Ramos (cell line): ENCODE results near the gene SLIT2.

Experiments
- in situ Hi-C: fragments of 300-500 bp; cut with MboI; formaldehyde crosslinking; loops from one replicate; pipeline ENCODE4 v1.14.3; 2022; ENCODE audit warnings: low sequenced_read_pairs; ENCODE audit not compliant: unreplicated experiment

The SLIT2 gene

GRCh38 chr4:20251796-20252655 lies at the start of gene SLIT2:
SLIT2 (plus strand) TSS chr4:20251905; CDS start chr4:20253816, 1,911 bp downstream.
- in situ Hi-C loops, result no loop called here

GRCh38 chr4:20203508-20203907 lies 48.2 kb upstream of the SLIT2 start:
- in situ Hi-C loops, result no loop called here

- in situ Hi-C loops, result no loop called here
These were observed 34.2 kb upstream of the SLIT2 start for GRCh38 chr4:20217521-20217920.

GRCh38 chr4:20217951-20218350 lies 33.8 kb upstream of the SLIT2 start:
- in situ Hi-C loops, result no loop called here

GRCh38 chr4:20219521-20219920 lies 32.2 kb upstream of the SLIT2 start:
- in situ Hi-C loops, result no loop called here

- in situ Hi-C loops, result no loop called here
These were observed 13.7 kb upstream of the SLIT2 start for GRCh38 chr4:20237894-20238537.

- in situ Hi-C loops, result no loop called here
These were observed 3.5 kb upstream of the SLIT2 start for GRCh38 chr4:20248155-20248558.

- in situ Hi-C loops, result no loop called here
These were observed 2.4 kb upstream of the SLIT2 start for GRCh38 chr4:20249333-20249732.

- in situ Hi-C loops, result no loop called here
These were observed 492 bp upstream of the SLIT2 start for GRCh38 chr4:20251031-20251795.

- in situ Hi-C loops, result no loop called here
These were observed 1.1 kb downstream of the SLIT2 start for GRCh38 chr4:20252656-20253282.

GRCh38 chr4:20253283-20253734 lies 1.6 kb downstream of the SLIT2 start:
- in situ Hi-C loops, result no loop called here

- in situ Hi-C loops, result no loop called here
These were observed 2.2 kb downstream of the SLIT2 start for GRCh38 chr4:20253735-20254409.

GRCh38 chr4:20254511-20255250 lies 3.0 kb downstream of the SLIT2 start:
- in situ Hi-C loops, result no loop called here

- in situ Hi-C loops, result no loop called here
These were observed 3.5 kb downstream of the SLIT2 start for GRCh38 chr4:20255251-20255586.

- in situ Hi-C loops, result no loop called here
These were observed 4.1 kb downstream of the SLIT2 start for GRCh38 chr4:20255823-20256222.

GRCh38 chr4:20256381-20256881 lies 4.7 kb downstream of the SLIT2 start:
- in situ Hi-C loops, result no loop called here

- in situ Hi-C loops, result no loop called here
These were observed 8.0 kb downstream of the SLIT2 start for GRCh38 chr4:20259707-20260106.

GRCh38 chr4:20260821-20261220 lies 9.1 kb downstream of the SLIT2 start:
- in situ Hi-C loops, result no loop called here

GRCh38 chr4:20262221-20262620 lies 10.5 kb downstream of the SLIT2 start:
- in situ Hi-C loops, result no loop called here
